IMR-90 (cell line): ENCODE results near the gene OSGEP. TPM values are rescaled to one million over a fixed set of nuclear protein-coding genes. Genes with fewer than 3 reads are reported as not detected.

ENCODE experiments used
- ATAC-seq: fragments of 200-7000 bp; cut with Tn5 transposase; 2 replicates; pipeline ENCODE4 v1.9.1; 2020; ENCODE audit warnings: low read depth, mild to moderate bottlenecking, moderate library complexity
- BruUV-seq: library from RNA; stranded (reverse); fragments of 400-500 nt; replicated peaks from 2 replicates; lab custom pipeline; 2021; lab: Mats Ljungman, UMichigan
- CTCF ChIA-PET: fragments of 300-600 bp; formaldehyde crosslinking; extraction: SDS; loops from one replicate; lab custom pipeline; 2021; ENCODE audit warnings: antibody characterized with exemption; lab: Yijun Ruan, JAX
- POLR2A ChIA-PET: fragments of 300-600 bp; sonication (Branson Sonifier 250); formaldehyde crosslinking; loops from one replicate; lab custom pipeline; 2022; ENCODE audit warnings: antibody characterized with exemption; ENCODE audit not compliant: unreplicated experiment; lab: Charles Lee
- DNase-seq: peaks from one replicate; pipeline ENCODE4 v3.0.0; 2013
- H2AFZ ChIP-seq: replicated peaks from 2 replicates; pipeline ENCODE3; 2013; ENCODE audit warnings: low read length, mild to moderate bottlenecking; ENCODE audit not compliant: poor library complexity
- H2AK5ac ChIP-seq: 2 replicates; pipeline ENCODE4 v1.6.1; 2013; ENCODE audit warnings: low read depth, low read length, inconsistent platforms
- H2AK9ac ChIP-seq: replicated peaks from 2 replicates; pipeline ENCODE3; 2013; ENCODE audit warnings: mild to moderate bottlenecking, low read depth, low read length, moderate library complexity; ENCODE audit not compliant: poor library complexity
- H2BK120ac ChIP-seq: 2 replicates; pipeline ENCODE4 v1.6.1; 2013; ENCODE audit warnings: low read depth, low read length, inconsistent platforms
- H2BK15ac ChIP-seq: 3 replicates; pipeline ENCODE4 v1.6.1; 2013; ENCODE audit warnings: low read depth, low read length, inconsistent platforms
- H2BK20ac ChIP-seq: 2 replicates; pipeline ENCODE4 v1.6.1; 2013; ENCODE audit warnings: low read depth, mild to moderate bottlenecking, inconsistent platforms, low read length, moderate library complexity
- H2BK5ac ChIP-seq: 2 replicates; pipeline ENCODE4 v1.6.1; 2013; ENCODE audit warnings: mild to moderate bottlenecking, low read depth, low read length, inconsistent platforms; ENCODE audit not compliant: poor library complexity, severe bottlenecking
- H3K14ac ChIP-seq: replicated peaks from 2 replicates; pipeline ENCODE4 v1.6.1; 2013; ENCODE audit warnings: low read depth, low read length, inconsistent platforms
- H3K18ac ChIP-seq: 2 replicates; pipeline ENCODE4 v1.6.1; 2013; ENCODE audit warnings: low read depth, low read length, control low read depth
- H3K23ac ChIP-seq: 2 replicates; pipeline ENCODE4 v1.6.1; 2013; ENCODE audit warnings: low read depth, low read length, inconsistent platforms
- H3K27ac ChIP-seq: 2 replicates; pipeline ENCODE4 v1.5.1; 2013; ENCODE audit warnings: mild to moderate bottlenecking, control low read depth, low read length; ENCODE audit not compliant: insufficient read depth
- H3K27me3 ChIP-seq: 2 replicates; pipeline ENCODE4 v1.6.1; 2013; ENCODE audit warnings: low read length; ENCODE audit not compliant: control insufficient read depth, insufficient read depth
- H3K36me3 ChIP-seq: 2 replicates; pipeline ENCODE4 v1.6.1; 2013; ENCODE audit warnings: low read length, mixed read lengths; ENCODE audit not compliant: control insufficient read depth, insufficient read depth
- H3K4ac ChIP-seq: 2 replicates; pipeline ENCODE4 v1.6.1; 2013; ENCODE audit warnings: low read depth, low read length, inconsistent platforms
- H3K4me1 ChIP-seq: 2 replicates; pipeline ENCODE4 v1.6.1; 2013; ENCODE audit warnings: low read length, mixed read lengths; ENCODE audit not compliant: control insufficient read depth, insufficient read depth
- H3K4me2 ChIP-seq: 2 replicates; pipeline ENCODE4 v1.6.1; 2013; ENCODE audit warnings: low read depth, mild to moderate bottlenecking, control low read depth, low read length, moderate library complexity
- H3K4me3 ChIP-seq: 2 replicates; pipeline ENCODE4 v1.5.1; 2013; ENCODE audit warnings: low read depth, mild to moderate bottlenecking, control low read depth, low read length, moderate library complexity; ENCODE audit not compliant: insufficient read depth
- H3K56ac ChIP-seq: 2 replicates; pipeline ENCODE4 v1.6.1; 2013; ENCODE audit warnings: low read length, inconsistent platforms; ENCODE audit not compliant: insufficient read depth; ENCODE audit errors: extremely low read depth
- H3K79me1 ChIP-seq, 2 experiments: 2 replicates each; pipeline ENCODE4 v1.6.1; 2013; ENCODE audit warnings: low read length in 2 of 2, inconsistent platforms in 1 of 2, low read depth in 1 of 2
- H3K9ac ChIP-seq: 2 replicates; pipeline ENCODE4 v1.6.1; 2013; ENCODE audit warnings: low read depth, low read length, control low read depth
- H3K9me1 ChIP-seq: 2 replicates; pipeline ENCODE4 v1.6.1; 2013; ENCODE audit warnings: low read length, inconsistent platforms; ENCODE audit not compliant: insufficient read depth
- H3K9me3 ChIP-seq: 2 replicates; pipeline ENCODE4 v1.6.1; 2013; ENCODE audit warnings: low read length; ENCODE audit not compliant: control insufficient read depth, insufficient read depth
- H4K20me1 ChIP-seq: 2 replicates; pipeline ENCODE4 v1.6.1; 2013; ENCODE audit warnings: low read length, inconsistent platforms; ENCODE audit not compliant: insufficient read depth
- H4K5ac ChIP-seq: 2 replicates; pipeline ENCODE4 v1.6.1; 2013; ENCODE audit warnings: mild to moderate bottlenecking, low read depth, low read length, control low read depth
- H4K8ac ChIP-seq, 2 experiments: 2 replicates each; pipeline ENCODE4 v1.6.1; 2013; ENCODE audit warnings: low read depth in 2 of 2, low read length in 2 of 2, control low read depth in 1 of 2, inconsistent platforms in 1 of 2
- H4K91ac ChIP-seq: 2 replicates; pipeline ENCODE4 v1.6.1; 2013; ENCODE audit warnings: low read depth, low read length, inconsistent platforms; ENCODE audit not compliant: insufficient read depth
- FOS ChIP-seq: fragments of 150-350 bp; IDR thresholded peaks from 2 replicates; pipeline ENCODE4 v1.6.1; 2016; ENCODE audit warnings: low read depth, low read length
- MAFK ChIP-seq: IDR thresholded peaks from 2 replicates; pipeline ENCODE4 v1.6.1; 2012; ENCODE audit warnings: low read depth, low read length, improper control_type of control experiment
- POLR2A ChIP-seq: IDR thresholded peaks from 2 replicates; pipeline ENCODE4 v1.6.1; 2012; ENCODE audit warnings: mild to moderate bottlenecking, low read depth, low read length
- RFX5 ChIP-seq: IDR thresholded peaks from 2 replicates; pipeline ENCODE4 v1.8.0; 2012; ENCODE audit warnings: low read depth, mild to moderate bottlenecking, low read length, moderate library complexity
- WGBS, 2 experiments: methylation state at CpG; one replicate each; pipeline versions ENCODE4 v1.1.5 to v1.1.7; 2013; ENCODE audit warnings: missing lambda C conversion rate in 2 of 2; ENCODE audit not compliant: insufficient read length in 1 of 2; ENCODE audit errors: extremely low coverage in 2 of 2; 5-methylcytosine and 5-hydroxymethylcytosine counted together
- dilution Hi-C: fragments of 300-500 bp; cut with HindIII; formaldehyde crosslinking; loops from one replicate; pipeline ENCODE4 v1.14.3; 2018; ENCODE audit warnings: low sequenced_read_pairs; ENCODE audit not compliant: unreplicated experiment
- in situ Hi-C: fragments of 300-500 bp; cut with MboI; formaldehyde crosslinking; loops from 3 replicates; pipeline ENCODE4 v1.14.3; 2019; ENCODE audit warnings: low sequenced_read_pairs, inconsistent platforms, mixed read lengths
- intact Hi-C: fragments of 100-400 bp; cut with micrococcal nuclease; formaldehyde crosslinking; loops from 2 replicates; pipeline ENCODE4 v1.10.0; 2022
- polyA plus RNA-seq, 3 experiments: library from polyadenylated mRNA; depleted of rRNA; stranded (reverse); fragments of >200 nt; gene quantifications; 2 replicates each; pipeline ENCODE4 v1.2.3, GENCODE V29; 2012; ENCODE audit warnings: low replicate concordance in 1 of 3
- total RNA-seq: library from RNA; depleted of rRNA; stranded (reverse); fragments of >200 nt; gene quantifications from 2 replicates; pipeline ENCODE4 v1.2.3, GENCODE V29; 2012
- TF ChIP-seq, protein P1 (sequence below): fragments of 150-350 bp; IDR thresholded peaks from 2 replicates; pipeline ENCODE4 v1.6.1; 2017; ENCODE audit warnings: mild to moderate bottlenecking, antibody characterized with exemption, low read length, low read depth

The OSGEP gene
- total and polyA plus RNA-seq, 2 of the 4 experiments (the other 2 are of a cell fraction), result 24.7 to 32.4 TPM

DNA sequence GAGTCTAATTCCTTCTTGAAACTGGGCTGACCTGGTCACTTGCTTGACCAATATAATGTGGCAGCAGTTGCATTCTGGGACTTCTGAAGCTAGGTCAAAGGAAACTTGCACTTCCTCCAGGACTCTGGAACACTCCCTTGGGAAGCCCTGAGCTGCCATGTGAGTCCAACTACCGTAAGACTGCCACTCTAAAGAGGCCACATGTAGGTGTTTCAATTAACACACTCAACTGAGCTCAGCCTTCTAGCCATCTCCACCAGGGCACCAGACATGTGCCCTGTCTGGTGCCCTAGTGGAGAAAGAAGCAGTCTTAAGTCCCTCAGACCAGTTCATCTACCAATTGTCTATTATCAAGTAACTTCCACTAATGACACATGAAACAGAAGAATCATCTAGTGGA is 35.2 kb downstream of the OSGEP start:
- Histone ChIP-seq H2BK15ac (no peak overlapping the region), H4K8ac (no peak overlapping the region), H3K56ac (no peak overlapping the region), H2BK20ac (no peak overlapping the region), H3K9me3 (no peaks in the 10 kb centered on the region), H4K20me1 (no peaks in the 10 kb centered on the region), H3K4me1 (peaks cover 3% of the 10 kb centered on the region; the same call in 1 of the 2 replicates), H3K27me3 (peaks cover 2% of the 10 kb centered on the region), H2BK120ac (no peak overlapping the region), H3K4me3 (no peak overlapping the region), H4K91ac (no peak overlapping the region), H3K36me3 (no peaks in the 10 kb centered on the region), H2AK5ac (no peak overlapping the region), H2AFZ (no peak overlapping the region), H3K9me1 (no peaks in the 10 kb centered on the region), H3K79me1 (no peaks in the 10 kb centered on the region), H2AK9ac (no peak overlapping the region), H3K9ac (no peak overlapping the region), H3K14ac (no peak overlapping the region), H3K4me2 (no peak overlapping the region), H3K18ac (no peak overlapping the region), H3K23ac (no peak overlapping the region), H3K27ac (no peak overlapping the region), H3K4ac (no peak overlapping the region), H2BK5ac (no peak overlapping the region), H4K5ac (no peak overlapping the region)
- ChIA-PET CTCF (no interaction called here), POLR2A (no interaction called here)
- dilution Hi-C loops, result no loop called here
- intact Hi-C loops, result no loop called here
- in situ Hi-C loops, result loop anchor here (10.0 kb wide), 1 partner anchor 265 kb away; the partner anchor contains the start of genes ANG and RNASE4
- DNase-seq, result no peak
- no peak for ATAC-seq
- no peak for TF ChIP-seq MAFK
- TF ChIP-seq FOS, result no peak
- TF ChIP-seq RFX5, result no peak
- TF ChIP-seq, protein P1, sequence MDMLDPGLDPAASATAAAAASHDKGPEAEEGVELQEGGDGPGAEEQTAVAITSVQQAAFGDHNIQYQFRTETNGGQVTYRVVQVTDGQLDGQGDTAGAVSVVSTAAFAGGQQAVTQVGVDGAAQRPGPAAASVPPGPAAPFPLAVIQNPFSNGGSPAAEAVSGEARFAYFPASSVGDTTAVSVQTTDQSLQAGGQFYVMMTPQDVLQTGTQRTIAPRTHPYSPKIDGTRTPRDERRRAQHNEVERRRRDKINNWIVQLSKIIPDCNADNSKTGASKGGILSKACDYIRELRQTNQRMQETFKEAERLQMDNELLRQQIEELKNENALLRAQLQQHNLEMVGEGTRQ, result no peak
- TF ChIP-seq POLR2A, result no peak
- no CpG with 5 or more reads among the region's 1 CpG for WGBS, 2 experiments
- BruUV-seq, result no TSS peak
